ENCODE measurements around the gene ACSS3. TPM values are rescaled to one million over a fixed set of nuclear protein-coding genes. Genes with fewer than 3 reads are reported as not detected.

ACSS3 gene
- total and polyA plus RNA-seq, 10 of the 15 experiments (the other 5 are each of a cell fraction or from before 2014, with no cell fraction given) = 0.06 to 0.31 TPM; not detected in 8

GRCh38 chr12:81034926-81035325, 43.0 kb upstream of the ACSS3 start:
- no peak for DNase-seq (ENCODE audit: low read depth, low spot score)
- Histone ChIP-seq H3K4me1 (ENCODE audit: control insufficient read depth, insufficient read depth, low read length) (no peaks in the 10 kb centered on the region), H3K36me3 (ENCODE audit: control insufficient read depth in 2 of 2, insufficient read depth in 2 of 2, low read length in 1 of 2) (no peaks in the 10 kb centered on the region), H4K20me1 (ENCODE audit: control insufficient read depth, insufficient read depth) (no peaks in the 10 kb centered on the region), H3K27me3 (replicated peaks in 1 of 2; ENCODE audit: control insufficient read depth in 2 of 2, insufficient read depth in 2 of 2, low read length in 1 of 2) (no peaks in the 10 kb centered on the region), H3K9ac (ENCODE audit: control insufficient read depth, insufficient read depth, low read length) (no peak overlapping the region), H3K27ac (ENCODE audit: control insufficient read depth, insufficient read depth) (no peak overlapping the region), H2AFZ (ENCODE audit: control insufficient read depth, low read depth, low read length) (no peak overlapping the region), H3K79me2 (ENCODE audit: control insufficient read depth, insufficient read depth, low read length) (no peaks in the 10 kb centered on the region), H3K4me2 (ENCODE audit: control insufficient read depth, insufficient read depth) (no peak overlapping the region), H3K4me3 (no peak overlapping the region), H3K9me3 (replicated peaks; ENCODE audit: control insufficient read depth, insufficient read depth, low read length) (no peaks in the 10 kb centered on the region)
- SMC1A ChIA-PET (ENCODE audit: uncharacterized antibody, unreplicated experiment) = interaction anchor here (1.3 kb wide), 1 partner anchor 13 kb away, joined by 4 read pairs; no protein-coding TSS in a partner anchor
- RAD21 ChIA-PET (ENCODE audit: unreplicated experiment) = no interaction called here
- no TSS peak for BruUV-seq (replicated peaks)
- in situ Hi-C loops (cut with MboI) (no loop called here), intact Hi-C loops (cut with micrococcal nuclease; ENCODE audit: unreplicated experiment) (no loop called here)
- POLR2A ChIA-PET = no interaction called here
- FAIRE-seq = no peak
- CTCF ChIA-PET = no interaction called here
- 0% methylated on average over 1 of the region's 1 CpG for WGBS (ENCODE audit: insufficient coverage, insufficient replicate concordance, low lambda C conversion rate, missing lambda C conversion rate)
- ATAC-seq = no peak
- TF ChIP-seq BMI1 (IDR thresholded peaks at IDR 0.05; ENCODE audit: borderline replicate concordance) (no peak), RUNX3 (IDR thresholded peaks at IDR 0.05; ENCODE audit: low read length) (no peak), TCF3 (IDR thresholded peaks at IDR 0.05; ENCODE audit: borderline replicate concordance, insufficient read depth, low read depth, low read length) (no peak), ZBTB33 (IDR thresholded peaks at IDR 0.05) (no peak), ETV6 (conservative IDR thresholded peaks at IDR 0.05 in 1 of 2, IDR thresholded peaks at IDR 0.05 in 1 of 2; ENCODE audit: borderline replicate concordance in 1 of 2, low read depth in 1 of 2) (no peak), TBL1XR1 (IDR thresholded peaks at IDR 0.05; ENCODE audit: low read depth, low read length) (no peak)
- TF ChIP-seq, protein P1, sequence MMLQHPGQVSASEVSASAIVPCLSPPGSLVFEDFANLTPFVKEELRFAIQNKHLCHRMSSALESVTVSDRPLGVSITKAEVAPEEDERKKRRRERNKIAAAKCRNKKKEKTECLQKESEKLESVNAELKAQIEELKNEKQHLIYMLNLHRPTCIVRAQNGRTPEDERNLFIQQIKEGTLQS (IDR thresholded peaks at IDR 0.05; ENCODE audit: borderline replicate concordance, extremely low read depth, low read depth, low read length) = no peak
